Neuron (in vitro differentiated cells): ENCODE measurements around the gene LRP5.
"Not testable (repeated sequence)": the region's sequence is repeated elsewhere in the genome, so short reads cannot be mapped to it uniquely, and the experiment has no call there.

ENCODE experiments used
- H2AFZ ChIP-seq: one replicate; pipeline ENCODE4 v1.6.1; 2013; ENCODE audit warnings: low read depth, mild to moderate bottlenecking, inconsistent platforms, low read length, moderate library complexity
- H3K27me3 ChIP-seq: one replicate; pipeline ENCODE4 v1.6.1; 2013; ENCODE audit warnings: low read length; ENCODE audit not compliant: insufficient read depth
- H3K36me3 ChIP-seq: one replicate; pipeline ENCODE4 v1.6.1; 2013; ENCODE audit warnings: low read length; ENCODE audit not compliant: insufficient read depth
- H3K4me1 ChIP-seq: one replicate; pipeline ENCODE4 v1.6.1; 2013; ENCODE audit warnings: low read length; ENCODE audit not compliant: insufficient read depth
- H3K4me3 ChIP-seq: 2 replicates; pipeline ENCODE4 v1.5.1; 2013; ENCODE audit warnings: mild to moderate bottlenecking, low read length, moderate library complexity
- H3K9me3 ChIP-seq: one replicate; pipeline ENCODE4 v1.6.1; 2013; ENCODE audit warnings: low read length

The LRP5 gene

GRCh38 chr11:68342459-68343158 lies 30.2 kb downstream of the LRP5 start:
- Histone ChIP-seq H3K4me3 (no peak overlapping the region), H3K4me1 (peaks cover 5% of the 10 kb centered on the region), H2AFZ (no peak overlapping the region), H3K9me3 (peaks cover 10% of the 10 kb centered on the region), H3K36me3 (peaks cover 5% of the 10 kb centered on the region), H3K27me3 (no peaks in the 10 kb centered on the region)

DNA sequence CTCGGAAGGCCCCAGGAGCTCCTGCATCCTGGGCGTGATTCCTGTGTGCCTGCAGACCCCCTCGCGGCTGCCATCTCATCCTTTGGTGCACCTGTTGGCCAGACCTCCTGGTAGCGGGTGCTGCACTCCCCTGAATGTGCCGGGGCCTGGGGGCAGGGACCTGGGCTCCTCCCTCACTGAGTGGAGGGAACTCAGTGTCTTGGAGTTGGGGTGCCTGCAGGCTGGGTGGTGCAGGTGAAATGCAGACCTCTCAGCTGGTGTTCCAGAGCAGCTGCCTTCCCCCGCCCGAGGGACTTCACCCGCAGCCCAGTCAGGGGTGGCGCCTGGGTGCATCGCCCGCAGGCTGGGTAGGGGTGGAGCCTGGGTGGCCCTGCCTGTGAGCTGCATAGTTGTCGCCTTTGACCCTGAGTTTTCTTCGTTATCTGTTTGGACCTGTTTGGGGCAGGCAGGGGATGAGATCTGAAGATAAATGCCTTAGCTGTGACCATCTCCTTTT lies 31.4 kb downstream of the LRP5 start:
- Histone ChIP-seq H3K4me3 (no peak overlapping the region), H3K4me1 (peaks cover 5% of the 10 kb centered on the region), H2AFZ (no peak overlapping the region), H3K9me3 (peaks cover 14% of the 10 kb centered on the region), H3K36me3 (peaks cover 10% of the 10 kb centered on the region), H3K27me3 (no peaks in the 10 kb centered on the region)

- not testable (repeated sequence) for H3K4me3 ChIP-seq, H2AFZ ChIP-seq, H3K4me1 ChIP-seq, H3K27me3 ChIP-seq
- peaks cover 14% of the 10 kb centered on the region for H3K9me3 ChIP-seq
- H3K36me3 ChIP-seq: peaks cover 13% of the 10 kb centered on the region
These were observed 32.4 kb downstream of the LRP5 start for GRCh38 chr11:68344821-68345220.

DNA sequence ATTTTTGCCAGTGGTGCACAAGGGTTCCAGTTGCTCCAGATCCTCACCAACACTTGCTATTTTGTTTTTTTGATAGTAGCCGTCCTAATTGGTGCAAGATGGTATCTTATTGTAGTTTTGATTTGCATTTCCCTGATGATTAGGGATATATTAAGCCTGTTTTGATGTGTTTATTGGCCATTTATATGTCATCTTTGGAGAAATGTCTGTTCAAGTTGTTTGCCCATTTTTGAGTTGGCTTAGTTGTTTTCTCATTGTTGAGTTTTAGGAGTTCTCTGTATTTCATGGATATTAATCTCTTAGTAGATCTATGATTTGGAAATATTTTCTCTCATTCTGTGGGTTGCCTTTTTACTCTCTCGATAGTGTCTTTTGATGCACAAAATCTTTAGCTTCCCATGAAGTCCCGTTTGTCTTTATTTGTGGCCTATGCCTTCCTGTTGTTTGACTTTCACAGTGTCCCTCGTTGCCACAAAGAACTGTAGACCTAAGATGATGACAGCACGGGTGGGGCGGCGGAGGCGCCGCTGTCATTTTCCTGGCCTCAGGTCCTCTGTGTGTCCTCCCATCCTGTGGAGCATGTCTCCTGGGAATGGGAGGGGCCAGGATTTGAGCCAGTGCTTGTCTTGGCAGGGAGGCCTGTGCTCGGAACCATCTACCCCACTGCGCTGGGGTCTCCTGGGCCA lies 33.5 kb downstream of the LRP5 start:
- H2AFZ ChIP-seq: no peak overlapping the region
- H3K4me1 ChIP-seq: peaks cover 5% of the 10 kb centered on the region
- H3K36me3 ChIP-seq: peaks cover 18% of the 10 kb centered on the region
- H3K27me3 ChIP-seq: no peaks in the 10 kb centered on the region
- no peak overlapping the region for H3K4me3 ChIP-seq
- peaks cover 17% of the 10 kb centered on the region for H3K9me3 ChIP-seq

GRCh38 chr11:68346462-68346790 lies 34.0 kb downstream of the LRP5 start:
- H3K9me3 ChIP-seq: peaks cover 17% of the 10 kb centered on the region
- no peaks in the 10 kb centered on the region for H3K27me3 ChIP-seq
- no peaks in the 10 kb centered on the region for H3K4me1 ChIP-seq
- H3K4me3 ChIP-seq: no peak overlapping the region
- H3K36me3 ChIP-seq: peaks cover 18% of the 10 kb centered on the region
- H2AFZ ChIP-seq: no peak overlapping the region

DNA sequence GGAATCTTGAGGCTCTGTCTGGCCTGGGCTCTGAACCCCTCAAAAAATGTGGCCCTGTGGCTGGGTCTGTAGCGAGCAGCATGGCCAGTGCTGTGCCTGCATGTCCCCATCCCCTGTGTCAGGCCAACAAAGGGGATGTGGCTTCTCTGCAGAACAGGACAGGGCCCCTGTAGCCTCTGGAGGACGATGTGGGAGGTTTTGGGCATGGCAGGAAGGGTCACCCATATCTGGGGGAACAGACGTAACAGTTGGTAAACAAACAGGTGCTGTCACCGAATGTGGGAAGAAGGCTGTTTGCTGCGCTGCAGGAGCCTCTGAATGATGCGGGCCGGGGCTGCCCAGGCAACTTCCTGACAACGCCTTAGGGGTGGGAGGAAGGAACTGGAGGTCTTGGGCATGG lies 35.0 kb downstream of the LRP5 start:
- Histone ChIP-seq H3K9me3 (peaks cover 17% of the 10 kb centered on the region), H3K36me3 (peaks cover 18% of the 10 kb centered on the region), H2AFZ (no peak overlapping the region), H3K4me1 (no peaks in the 10 kb centered on the region), H3K4me3 (no peak overlapping the region), H3K27me3 (no peaks in the 10 kb centered on the region)

- H3K4me3 ChIP-seq: no peak overlapping the region
- no peaks in the 10 kb centered on the region for H3K27me3 ChIP-seq
- peaks cover 17% of the 10 kb centered on the region for H3K9me3 ChIP-seq
- H2AFZ ChIP-seq: no peak overlapping the region
- H3K36me3 ChIP-seq: peaks cover 18% of the 10 kb centered on the region
- no peaks in the 10 kb centered on the region for H3K4me1 ChIP-seq
These were observed 35.5 kb downstream of the LRP5 start for GRCh38 chr11:68347841-68348240.

DNA sequence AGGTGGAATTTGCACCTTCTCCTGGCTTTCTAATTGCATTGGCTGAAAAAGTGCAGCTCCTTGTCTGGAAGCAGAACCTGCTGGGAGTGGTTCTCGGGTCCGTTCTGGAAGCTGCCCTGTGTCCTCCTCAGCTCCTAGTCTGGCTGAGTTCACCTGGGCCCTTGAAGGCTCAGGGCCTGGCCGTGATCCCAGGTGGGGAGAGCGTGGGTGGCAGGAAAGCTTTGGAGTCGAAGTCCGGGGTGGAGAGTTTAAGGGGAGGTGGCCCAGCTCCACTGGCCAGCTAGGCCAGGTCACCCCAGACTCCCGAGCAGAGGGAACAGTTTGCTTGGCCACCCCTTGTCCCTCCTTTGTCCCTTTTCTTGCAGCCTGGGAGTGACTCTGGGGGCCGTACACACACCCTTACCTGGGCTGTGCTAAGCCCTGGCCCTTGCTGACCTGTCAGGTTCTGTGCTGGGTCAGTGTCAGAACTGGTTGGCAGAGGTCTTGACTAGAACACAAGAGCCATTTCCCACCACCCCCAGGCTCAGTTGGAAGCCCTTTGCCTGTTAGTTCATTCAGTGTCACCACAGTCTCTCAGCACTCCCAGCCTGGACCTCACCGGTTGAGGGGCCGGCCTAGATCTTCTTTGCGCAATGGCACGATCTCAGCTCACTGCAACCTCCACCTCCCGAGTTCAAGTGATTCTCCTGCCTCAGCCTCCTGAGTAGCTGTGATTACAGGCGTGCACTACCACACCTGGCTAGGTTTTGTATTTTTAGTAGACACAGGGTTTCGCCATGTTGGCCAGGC lies 37.3 kb downstream of the LRP5 start:
- peaks cover 19% of the 10 kb centered on the region for H3K36me3 ChIP-seq

GRCh38 chr11:68350759-68351449 lies 38.5 kb downstream of the LRP5 start:
- Histone ChIP-seq H3K4me1 (no peaks in the 10 kb centered on the region), H3K27me3 (no peaks in the 10 kb centered on the region), H3K4me3 (no peak overlapping the region), H2AFZ (no peak overlapping the region), H3K9me3 (peaks cover 19% of the 10 kb centered on the region), H3K36me3 (peaks cover 27% of the 10 kb centered on the region)

More for the DNA sequence above, 37.3 kb downstream of the LRP5 start:
- no peaks in the 10 kb centered on the region for H3K4me1 ChIP-seq
- H2AFZ ChIP-seq: no peak overlapping the region
- no peaks in the 10 kb centered on the region for H3K27me3 ChIP-seq
- peaks cover 17% of the 10 kb centered on the region for H3K9me3 ChIP-seq
- no peak overlapping the region for H3K4me3 ChIP-seq

- peaks cover 27% of the 10 kb centered on the region for H3K36me3 ChIP-seq
- no peak overlapping the region for H3K4me3 ChIP-seq
- H3K9me3 ChIP-seq: peaks cover 19% of the 10 kb centered on the region
- H3K4me1 ChIP-seq: no peaks in the 10 kb centered on the region
- H3K27me3 ChIP-seq: no peaks in the 10 kb centered on the region
- H2AFZ ChIP-seq: no peak overlapping the region
These were observed 39.3 kb downstream of the LRP5 start for GRCh38 chr11:68351450-68352275.

DNA sequence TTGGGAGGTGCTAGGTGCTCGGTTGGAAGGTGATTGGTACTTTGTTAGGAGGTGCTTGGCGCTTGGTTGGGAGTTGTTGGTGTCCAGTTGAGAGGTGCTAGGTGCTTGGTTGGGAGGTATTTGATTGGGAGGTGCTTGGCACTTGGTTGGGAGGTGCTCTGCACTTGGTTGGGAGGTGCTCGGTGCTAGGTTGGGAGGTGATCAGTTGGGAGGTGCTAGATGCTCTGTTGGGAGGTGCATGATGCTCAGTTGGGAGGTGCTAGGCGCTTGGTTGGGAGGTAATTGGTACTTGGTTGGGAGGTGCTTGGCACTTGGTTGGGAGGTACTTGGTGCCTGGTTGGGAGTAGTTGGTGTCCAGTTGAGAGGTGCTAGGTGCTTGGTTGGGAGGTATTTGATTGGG lies 40.2 kb downstream of the LRP5 start:
- Histone ChIP-seq H3K27me3 (no peaks in the 10 kb centered on the region), H3K4me1 (no peaks in the 10 kb centered on the region), H2AFZ (no peak overlapping the region), H3K4me3 (no peak overlapping the region), H3K9me3 (peaks cover 15% of the 10 kb centered on the region), H3K36me3 (peaks cover 26% of the 10 kb centered on the region)

DNA sequence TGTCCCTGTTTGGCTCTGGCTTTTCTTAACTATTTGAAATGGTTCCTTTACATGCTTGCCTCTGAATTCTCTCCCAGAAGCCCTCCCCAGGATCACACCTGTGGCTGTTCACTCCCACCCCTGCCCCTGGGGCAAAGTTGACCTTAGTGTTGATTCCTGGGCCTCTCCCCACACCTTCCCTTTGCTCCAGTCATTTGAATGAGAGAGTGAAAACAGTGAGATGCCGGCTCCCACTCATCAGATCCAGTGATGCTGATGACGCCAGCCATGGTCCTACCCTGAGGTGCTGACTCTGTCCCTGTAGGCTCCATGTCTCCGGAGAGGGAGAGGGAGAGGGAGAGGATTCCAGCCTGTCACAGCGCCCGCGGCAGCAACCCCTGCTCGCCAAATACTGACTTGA lies 40.7 kb downstream of the LRP5 start:
- Histone ChIP-seq H3K4me3 (no peak overlapping the region), H3K4me1 (no peaks in the 10 kb centered on the region), H2AFZ (no peak overlapping the region), H3K9me3 (peaks cover 10% of the 10 kb centered on the region), H3K36me3 (peaks cover 25% of the 10 kb centered on the region), H3K27me3 (no peaks in the 10 kb centered on the region)
